A549 (cell line): ENCODE results near the gene CRADD.

Source experiments
- CEBPB ChIP-seq, 2 experiments: fragments of >200 bp in 1 of 2; sonication (Bioruptor Twin) in 1 of 2; formaldehyde crosslinking in 1 of 2; IDR thresholded peaks; 2 replicates each; pipeline ENCODE4 v1.6.1; 2012 to 2016
- CTCF ChIP-seq: fragments of >200 bp; sonication (Bioruptor Twin); formaldehyde crosslinking; IDR thresholded peaks from 3 replicates; pipeline ENCODE4 v1.5.1; 2016
- ELK1 ChIP-seq: fragments of 150-350 bp; IDR thresholded peaks from 2 replicates; pipeline ENCODE4 v1.6.1; 2014; ENCODE audit warnings: low read depth, mild to moderate bottlenecking, low read length
- FOXS1 ChIP-seq: fragments of 250-450 bp; sonication (Bioruptor Pico); IDR thresholded peaks from 2 replicates; pipeline ENCODE4 v1.5.0; 2020; ENCODE audit warnings: mild to moderate bottlenecking, moderate library complexity
- POLR2A ChIP-seq: IDR thresholded peaks from 2 replicates; pipeline ENCODE4 v1.6.1; 2012; ENCODE audit warnings: mild to moderate bottlenecking, low read length
- RAD21 ChIP-seq, 2 experiments: fragments of >200 bp in 1 of 2; sonication (Bioruptor Twin) in 1 of 2; formaldehyde crosslinking in 1 of 2; IDR thresholded peaks in 1 of 2; conservative IDR thresholded peaks in 1 of 2; 2 replicates in 1 of 2; 3 replicates in 1 of 2; pipeline ENCODE4 v1.6.1; 2012 to 2018; ENCODE audit warnings: inconsistent platforms in 1 of 2
- RARB ChIP-seq: fragments of 250-450 bp; sonication (Bioruptor Pico); IDR thresholded peaks from 2 replicates; pipeline ENCODE4 v1.8.0; 2021; ENCODE audit warnings: mild to moderate bottlenecking, moderate library complexity
- ZFP36 ChIP-seq: fragments of 450-650 bp; IDR thresholded peaks from 2 replicates; pipeline ENCODE4 v1.6.1; 2014; ENCODE audit warnings: borderline replicate concordance; ENCODE audit not compliant: partially characterized antibody
- TF ChIP-seq, protein P1 (sequence below): fragments of 250-450 bp; sonication (Bioruptor Pico); IDR thresholded peaks from 2 replicates; pipeline ENCODE4 v1.5.0; 2020; ENCODE audit warnings: low read depth, mild to moderate bottlenecking, moderate library complexity
- TF ChIP-seq, protein P2 (sequence below): fragments of 200-600 bp; sonication (generic); IDR thresholded peaks from 2 replicates; pipeline ENCODE4 v1.6.1; 2016; ENCODE audit warnings: antibody characterized with exemption, mild to moderate bottlenecking, moderate library complexity

DNA sequence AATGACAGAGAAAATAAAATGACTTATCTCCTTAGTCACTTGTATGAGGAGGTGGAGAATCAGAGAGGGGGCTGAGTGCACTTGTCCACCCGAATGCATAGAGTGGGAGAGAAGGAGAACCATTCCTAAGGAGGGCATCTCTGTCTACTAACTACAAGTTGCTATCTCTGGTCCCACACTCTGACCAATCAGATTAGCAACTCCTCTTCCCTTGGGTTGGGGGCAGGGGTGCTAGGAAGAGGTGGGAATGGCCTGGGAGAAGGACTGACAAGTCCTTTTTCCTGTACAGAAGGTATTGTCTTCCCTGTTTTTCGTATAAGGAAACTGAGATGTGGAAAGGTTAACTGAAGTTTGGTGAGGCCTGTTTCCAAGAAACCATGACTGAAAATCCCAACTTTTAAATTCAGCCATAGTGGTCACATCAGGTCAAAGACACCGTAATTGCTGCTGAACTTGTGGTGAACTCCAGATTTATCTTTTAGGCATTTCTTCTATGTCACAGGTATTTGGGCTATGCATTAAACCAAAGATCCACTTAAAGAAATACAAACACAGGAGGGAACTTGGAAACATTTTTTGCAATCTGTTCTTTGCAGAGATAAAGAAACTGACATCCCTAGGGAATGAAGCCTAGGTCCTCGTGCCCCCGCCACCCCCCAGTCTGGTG, 207.8 kb downstream of the CRADD start:
- TF ChIP-seq ZFP36: no peak
- TF ChIP-seq, protein P1, sequence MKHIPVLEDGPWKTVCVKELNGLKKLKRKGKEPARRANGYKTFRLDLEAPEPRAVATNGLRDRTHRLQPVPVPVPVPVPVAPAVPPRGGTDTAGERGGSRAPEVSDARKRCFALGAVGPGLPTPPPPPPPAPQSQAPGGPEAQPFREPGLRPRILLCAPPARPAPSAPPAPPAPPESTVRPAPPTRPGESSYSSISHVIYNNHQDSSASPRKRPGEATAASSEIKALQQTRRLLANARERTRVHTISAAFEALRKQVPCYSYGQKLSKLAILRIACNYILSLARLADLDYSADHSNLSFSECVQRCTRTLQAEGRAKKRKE (CRISPR knock-in tag): no peak
- no peak for TF ChIP-seq CEBPB (IDR thresholded peaks at IDR 0.05)
- TF ChIP-seq RARB (CRISPR knock-in tag): no peak
- no peak for TF ChIP-seq POLR2A
- TF ChIP-seq CTCF: no peak
- TF ChIP-seq RAD21 (conservative IDR thresholded peaks at IDR 0.05 in 1 of 2, IDR thresholded peaks at IDR 0.05 in 1 of 2): no peak
- no peak for TF ChIP-seq ELK1
- TF ChIP-seq FOXS1 (CRISPR knock-in tag): no peak
- TF ChIP-seq, protein P2, sequence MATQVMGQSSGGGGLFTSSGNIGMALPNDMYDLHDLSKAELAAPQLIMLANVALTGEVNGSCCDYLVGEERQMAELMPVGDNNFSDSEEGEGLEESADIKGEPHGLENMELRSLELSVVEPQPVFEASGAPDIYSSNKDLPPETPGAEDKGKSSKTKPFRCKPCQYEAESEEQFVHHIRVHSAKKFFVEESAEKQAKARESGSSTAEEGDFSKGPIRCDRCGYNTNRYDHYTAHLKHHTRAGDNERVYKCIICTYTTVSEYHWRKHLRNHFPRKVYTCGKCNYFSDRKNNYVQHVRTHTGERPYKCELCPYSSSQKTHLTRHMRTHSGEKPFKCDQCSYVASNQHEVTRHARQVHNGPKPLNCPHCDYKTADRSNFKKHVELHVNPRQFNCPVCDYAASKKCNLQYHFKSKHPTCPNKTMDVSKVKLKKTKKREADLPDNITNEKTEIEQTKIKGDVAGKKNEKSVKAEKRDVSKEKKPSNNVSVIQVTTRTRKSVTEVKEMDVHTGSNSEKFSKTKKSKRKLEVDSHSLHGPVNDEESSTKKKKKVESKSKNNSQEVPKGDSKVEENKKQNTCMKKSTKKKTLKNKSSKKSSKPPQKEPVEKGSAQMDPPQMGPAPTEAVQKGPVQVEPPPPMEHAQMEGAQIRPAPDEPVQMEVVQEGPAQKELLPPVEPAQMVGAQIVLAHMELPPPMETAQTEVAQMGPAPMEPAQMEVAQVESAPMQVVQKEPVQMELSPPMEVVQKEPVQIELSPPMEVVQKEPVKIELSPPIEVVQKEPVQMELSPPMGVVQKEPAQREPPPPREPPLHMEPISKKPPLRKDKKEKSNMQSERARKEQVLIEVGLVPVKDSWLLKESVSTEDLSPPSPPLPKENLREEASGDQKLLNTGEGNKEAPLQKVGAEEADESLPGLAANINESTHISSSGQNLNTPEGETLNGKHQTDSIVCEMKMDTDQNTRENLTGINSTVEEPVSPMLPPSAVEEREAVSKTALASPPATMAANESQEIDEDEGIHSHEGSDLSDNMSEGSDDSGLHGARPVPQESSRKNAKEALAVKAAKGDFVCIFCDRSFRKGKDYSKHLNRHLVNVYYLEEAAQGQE: no peak
